Liver (tissue), 9 donors: ENCODE results near the gene CEP295NL. TPM values are rescaled to one million over a fixed set of nuclear protein-coding genes. Genes with fewer than 3 reads are reported as not detected.
"Not testable (repeated sequence)": the region's sequence is repeated elsewhere in the genome, so short reads cannot be mapped to it uniquely, and the experiment has no call there.

Experiments
- DNase-seq: peaks from one replicate; pipeline ENCODE4 v3.0.0-alpha.2; 2017; ENCODE audit warnings: low spot score
- H3K27ac ChIP-seq, 2 donors: one replicate each; pipeline ENCODE4 v1.7.0; 2013; ENCODE audit warnings: inconsistent platforms in 2 of 2, low read length in 2 of 2, control low read depth in 1 of 2, low read depth in 1 of 2, mild to moderate bottlenecking in 1 of 2
- H3K27me3 ChIP-seq, 4 donors: one replicate each; pipeline versions ENCODE4 v1.6.1 to v1.7.0; 2013; ENCODE audit warnings: low read length in 3 of 4, inconsistent platforms in 1 of 4, mild to moderate bottlenecking in 1 of 4, moderate library complexity in 1 of 4; ENCODE audit not compliant: control insufficient read depth in 4 of 4, insufficient read depth in 4 of 4
- H3K36me3 ChIP-seq, 4 donors: one replicate each; pipeline versions ENCODE4 v1.6.1 to v1.7.0; 2013; ENCODE audit warnings: low read length in 3 of 4, mild to moderate bottlenecking in 3 of 4, low read depth in 1 of 4, moderate library complexity in 1 of 4; ENCODE audit not compliant: control insufficient read depth in 4 of 4, insufficient read depth in 3 of 4
- H3K4me1 ChIP-seq, 4 donors: one replicate each; pipeline versions ENCODE4 v1.6.1 to v1.7.0; 2013; ENCODE audit warnings: low read length in 3 of 4, mild to moderate bottlenecking in 3 of 4, moderate library complexity in 1 of 4; ENCODE audit not compliant: control insufficient read depth in 4 of 4, insufficient read depth in 4 of 4
- H3K4me3 ChIP-seq, 3 donors: one replicate each; pipeline versions ENCODE4 v1.6.1 to v1.7.0; 2013; ENCODE audit warnings: low read length in 3 of 3, control low read depth in 1 of 3, low read depth in 1 of 3, mild to moderate bottlenecking in 1 of 3
- H3K9ac ChIP-seq, 2 donors: one replicate each; pipeline ENCODE4 v1.7.0; 2013; ENCODE audit warnings: low read length in 2 of 2, mild to moderate bottlenecking in 2 of 2, moderate library complexity in 2 of 2, control low read depth in 1 of 2, low read depth in 1 of 2
- H3K9me3 ChIP-seq, 4 donors: one replicate each; pipeline versions ENCODE4 v1.6.1 to v1.7.0; 2013; ENCODE audit warnings: low read length in 3 of 4; ENCODE audit not compliant: control insufficient read depth in 4 of 4
- EGR1 ChIP-seq, 2 donors: IDR thresholded peaks; 2 replicates each; pipeline ENCODE4 v1.6.1; 2016 to 2018; ENCODE audit warnings: antibody characterized with exemption in 2 of 2, low read depth in 2 of 2
- FOXA1 ChIP-seq: IDR thresholded peaks from 2 replicates; pipeline ENCODE4 v1.6.1; 2016; ENCODE audit warnings: antibody characterized with exemption
- FOXA2 ChIP-seq: IDR thresholded peaks from 2 replicates; pipeline ENCODE4 v1.6.1; 2016; ENCODE audit warnings: antibody characterized with exemption
- GABPA ChIP-seq, 2 donors: IDR thresholded peaks in 1 of 2; conservative IDR thresholded peaks in 1 of 2; 2 replicates each; pipeline ENCODE4 v1.6.1; 2016; ENCODE audit warnings: antibody characterized with exemption in 2 of 2, mild to moderate bottlenecking in 1 of 2, moderate library complexity in 1 of 2
- HNF4A ChIP-seq, 2 donors: conservative IDR thresholded peaks; 2 replicates each; pipeline ENCODE4 v1.6.1; 2016; ENCODE audit warnings: antibody characterized with exemption in 2 of 2, mild to moderate bottlenecking in 2 of 2
- HNF4G ChIP-seq: IDR thresholded peaks from 2 replicates; pipeline ENCODE4 v1.6.1; 2016; ENCODE audit warnings: antibody characterized with exemption
- JUND ChIP-seq, 2 donors: IDR thresholded peaks; 2 replicates each; pipeline ENCODE4 v1.6.1; 2016; ENCODE audit warnings: antibody characterized with exemption in 2 of 2
- NR2F2 ChIP-seq: IDR thresholded peaks from 2 replicates; pipeline ENCODE4 v1.6.1; 2016; ENCODE audit warnings: antibody characterized with exemption
- RAD21 ChIP-seq, 2 donors: IDR thresholded peaks; 2 replicates each; pipeline ENCODE4 v1.6.1; 2016; ENCODE audit warnings: antibody characterized with exemption in 2 of 2, mild to moderate bottlenecking in 2 of 2
- RXRA ChIP-seq, 2 donors: IDR thresholded peaks; 2 replicates each; pipeline ENCODE4 v1.6.1; 2017 to 2018; ENCODE audit warnings: antibody characterized with exemption in 2 of 2, mild to moderate bottlenecking in 1 of 2
- SP1 ChIP-seq: IDR thresholded peaks from 2 replicates; pipeline ENCODE4 v1.6.1; 2018; ENCODE audit warnings: antibody characterized with exemption, mild to moderate bottlenecking
- TAF1 ChIP-seq: conservative IDR thresholded peaks from 2 replicates; pipeline ENCODE4 v1.6.1; 2016; ENCODE audit warnings: antibody characterized with exemption, mild to moderate bottlenecking
- WGBS: extraction: QIAGEN DNeasy Blood & Tissue Kit; methylation state at CpG from one replicate; pipeline ENCODE4 v1.1.7; 2013; 5-methylcytosine and 5-hydroxymethylcytosine counted together
- polyA plus RNA-seq, 2 donors: library from polyadenylated mRNA; stranded (reverse) in 1 of 2; unstranded in 1 of 2; fragments of 200-250 nt in 1 of 2; fragments of >200 nt in 1 of 2; fragmentation: Nextera tagmentation in 1 of 2; extraction: Ambion mirVana in 1 of 2; gene quantifications; one replicate each; pipeline versions ENCODE4 v1.2.1 to v1.2.3, GENCODE V29; 2013 to 2015
- total RNA-seq, 2 donors: library from RNA; depleted of rRNA; stranded (reverse); fragments of >200 nt; gene quantifications; one replicate each; pipeline ENCODE4 v1.2.3, GENCODE V29; 2014
- TF ChIP-seq, protein P1 (sequence below): IDR thresholded peaks from 2 replicates; pipeline ENCODE4 v1.6.1; 2016; ENCODE audit warnings: antibody characterized with exemption
- TF ChIP-seq, protein P2 (sequence below): IDR thresholded peaks from 2 replicates; pipeline ENCODE4 v1.6.1; 2016; ENCODE audit warnings: antibody characterized with exemption
- TF ChIP-seq, protein P3 (sequence below): fragments of 150-350 bp; IDR thresholded peaks from 2 replicates; pipeline ENCODE4 v1.5.1; 2017; ENCODE audit warnings: improper control_type of control experiment, low read depth, low read length; ENCODE audit not compliant: missing input control
- TF ChIP-seq, protein P4 (sequence below): IDR thresholded peaks from 2 replicates; pipeline ENCODE4 v1.6.1; 2016; ENCODE audit warnings: antibody characterized with exemption
- TF ChIP-seq, protein P5 (sequence below): IDR thresholded peaks from 2 replicates; pipeline ENCODE4 v1.6.1; 2016; ENCODE audit warnings: antibody characterized with exemption, mild to moderate bottlenecking
- donor health status: healthy.
- donor health status: healthy.
- donor health status: healthy.
- donor health status: healthy.
- donor health status: healthy.

CEP295NL gene
- total and polyA plus RNA-seq, 4 donors: 0.28 to 1.0 TPM; not detected in 2

DNA sequence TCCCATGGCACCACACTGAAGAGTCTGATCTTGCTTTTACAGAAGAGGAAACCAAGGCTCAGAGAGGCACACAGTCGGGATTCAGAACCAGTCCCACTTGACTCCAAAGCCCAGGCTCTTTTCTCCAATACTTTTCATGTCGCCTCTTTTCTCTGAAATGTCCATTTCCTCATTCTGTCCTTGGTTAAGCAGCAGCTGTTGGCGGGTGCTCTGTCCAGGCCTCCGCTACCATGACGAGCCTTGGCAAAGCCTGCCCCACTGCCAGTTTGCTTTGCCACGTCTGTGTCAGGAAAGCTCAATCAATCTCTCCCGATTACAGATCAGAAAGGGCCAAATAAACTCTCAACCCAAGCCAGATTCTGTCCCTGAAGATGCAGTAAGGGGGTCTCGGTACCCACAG is 9.1 kb upstream of the CEP295NL start (continued):
- TF ChIP-seq RAD21 (IDR thresholded peaks at IDR 0.05): no peak
- TF ChIP-seq FOXA1: no peak
- no peak for TF ChIP-seq HNF4A (conservative IDR thresholded peaks at IDR 0.05)
- TF ChIP-seq, protein P1, sequence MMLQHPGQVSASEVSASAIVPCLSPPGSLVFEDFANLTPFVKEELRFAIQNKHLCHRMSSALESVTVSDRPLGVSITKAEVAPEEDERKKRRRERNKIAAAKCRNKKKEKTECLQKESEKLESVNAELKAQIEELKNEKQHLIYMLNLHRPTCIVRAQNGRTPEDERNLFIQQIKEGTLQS: no peak
- TF ChIP-seq GABPA (IDR thresholded peaks at IDR 0.05 in 1 of 2, conservative IDR thresholded peaks at IDR 0.05 in 1 of 2): no peak

DNA sequence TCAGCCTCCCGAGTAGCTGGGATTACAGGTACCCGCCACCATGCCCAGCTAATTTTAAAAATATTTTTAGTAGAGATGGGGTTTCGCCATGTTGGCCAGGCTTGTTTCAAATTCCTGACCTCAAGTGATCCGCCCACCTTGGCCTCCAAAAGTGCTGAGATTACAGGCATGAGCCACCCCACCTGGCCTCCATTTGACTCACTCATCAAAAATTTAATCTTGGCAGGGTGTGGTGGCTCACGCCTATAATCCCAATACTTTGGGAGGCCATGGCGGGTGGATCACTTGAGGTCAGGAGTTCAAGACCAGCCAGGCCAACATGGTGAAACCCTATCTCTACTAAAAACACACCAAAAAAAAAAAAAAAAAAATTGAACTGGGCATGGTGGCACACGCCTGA is 8.5 kb upstream of the CEP295NL start:
- H3K4me1 ChIP-seq, H3K9me3 ChIP-seq, H3K27ac ChIP-seq, H3K4me3 ChIP-seq, H3K27me3 ChIP-seq, H3K9ac ChIP-seq, DNase-seq, H3K36me3 ChIP-seq: not testable (repeated sequence)
- 85% methylated on average over 7 of the region's 7 CpGs for WGBS

DNA sequence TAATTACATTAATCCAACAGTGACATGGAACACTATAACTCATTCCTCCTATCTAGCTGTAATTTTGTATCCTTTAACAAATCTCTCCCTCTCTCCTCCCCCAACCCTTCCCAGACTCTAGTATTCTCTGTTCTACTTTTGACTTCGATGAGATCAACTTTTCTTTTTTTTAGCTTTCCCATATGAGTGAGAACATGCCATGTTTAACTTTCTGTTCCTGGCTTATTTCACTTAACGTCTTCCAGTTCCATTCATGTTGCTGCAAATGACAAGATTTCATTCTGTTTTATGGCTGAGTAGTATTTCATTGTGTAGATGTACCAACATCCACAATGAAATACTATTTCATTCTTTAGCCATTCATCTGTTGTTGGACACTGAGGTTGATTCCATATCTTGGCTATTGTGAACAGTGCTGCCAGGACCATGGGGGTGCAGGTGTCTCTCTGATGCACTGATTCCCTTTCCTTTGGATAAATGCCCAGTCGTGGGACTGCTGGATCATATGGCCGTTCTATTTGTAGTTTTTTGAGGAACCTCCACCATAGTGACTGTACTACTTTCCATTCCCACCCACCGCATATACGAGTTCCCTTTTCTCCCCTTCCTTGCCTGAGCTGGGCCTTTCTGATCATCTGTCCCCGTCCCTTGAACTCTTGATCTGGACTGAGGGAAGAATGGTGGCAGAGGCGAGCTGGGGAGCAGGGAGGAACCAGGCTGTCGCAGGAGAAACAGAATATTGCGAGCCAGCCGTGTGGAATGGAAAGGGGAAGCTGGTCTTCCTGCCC is 7.7 kb upstream of the CEP295NL start:
- Histone ChIP-seq H3K9me3 (no peaks in the 10 kb centered on the region), H3K36me3 (no peaks in the 10 kb centered on the region), H3K27me3 (no peaks in the 10 kb centered on the region), H3K4me1 (no peaks in the 10 kb centered on the region), H3K4me3 (no peak overlapping the region), H3K9ac (no peak overlapping the region), H3K27ac (peak overlapping the region in 1 of 2 donors; percentile 42)
- no peak for DNase-seq
- TF ChIP-seq JUND (IDR thresholded peaks at IDR 0.05) (no peak), EGR1 (IDR thresholded peaks at IDR 0.05; ENCODE audit: low read depth in 2 of 2) (no peak)
- 82% methylated on average over 11 of the region's 11 CpGs for WGBS

DNA sequence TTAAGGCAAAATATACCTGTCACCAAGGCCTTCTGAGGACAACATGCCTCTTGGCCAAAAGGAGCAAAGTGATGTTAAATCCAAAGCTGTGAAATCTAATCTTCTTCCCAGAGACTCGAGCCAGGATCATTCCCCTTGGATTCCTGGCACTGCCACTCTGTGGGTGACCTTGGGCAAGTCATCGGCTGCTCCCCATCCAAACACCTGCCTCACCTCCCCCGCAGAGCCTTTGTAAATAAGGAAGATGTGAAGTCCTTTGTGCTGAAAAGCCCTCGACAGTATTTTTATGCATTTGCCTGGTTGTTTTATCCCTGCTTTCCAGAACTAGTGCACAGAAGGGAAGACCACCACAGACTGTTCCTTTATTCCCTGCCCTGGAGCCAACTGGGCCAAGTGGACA is 5.4 kb upstream of the CEP295NL start:
- WGBS: 44% methylated on average over 4 of the region's 4 CpGs

More for the DNA sequence above, 5.4 kb upstream of the CEP295NL start:
- no peak overlapping the region for H3K9ac ChIP-seq
- H3K9me3 ChIP-seq: no peaks in the 10 kb centered on the region
- no peak overlapping the region for H3K27ac ChIP-seq
- H3K27me3 ChIP-seq: no peaks in the 10 kb centered on the region
- TF ChIP-seq GABPA (IDR thresholded peaks at IDR 0.05 in 1 of 2, conservative IDR thresholded peaks at IDR 0.05 in 1 of 2) (no peak), HNF4A (conservative IDR thresholded peaks at IDR 0.05) (no peak), JUND (IDR thresholded peaks at IDR 0.05) (no peak), SP1 (no peak), NR2F2 (no peak), FOXA2 (no peak), EGR1 (IDR thresholded peaks at IDR 0.05; ENCODE audit: low read depth in 2 of 2) (no peak), HNF4G (no peak), RXRA (IDR thresholded peaks at IDR 0.05) (no peak), TAF1 (no peak)
- TF ChIP-seq, protein P2, sequence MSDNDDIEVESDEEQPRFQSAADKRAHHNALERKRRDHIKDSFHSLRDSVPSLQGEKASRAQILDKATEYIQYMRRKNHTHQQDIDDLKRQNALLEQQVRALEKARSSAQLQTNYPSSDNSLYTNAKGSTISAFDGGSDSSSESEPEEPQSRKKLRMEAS: no peak
- TF ChIP-seq, protein P3, sequence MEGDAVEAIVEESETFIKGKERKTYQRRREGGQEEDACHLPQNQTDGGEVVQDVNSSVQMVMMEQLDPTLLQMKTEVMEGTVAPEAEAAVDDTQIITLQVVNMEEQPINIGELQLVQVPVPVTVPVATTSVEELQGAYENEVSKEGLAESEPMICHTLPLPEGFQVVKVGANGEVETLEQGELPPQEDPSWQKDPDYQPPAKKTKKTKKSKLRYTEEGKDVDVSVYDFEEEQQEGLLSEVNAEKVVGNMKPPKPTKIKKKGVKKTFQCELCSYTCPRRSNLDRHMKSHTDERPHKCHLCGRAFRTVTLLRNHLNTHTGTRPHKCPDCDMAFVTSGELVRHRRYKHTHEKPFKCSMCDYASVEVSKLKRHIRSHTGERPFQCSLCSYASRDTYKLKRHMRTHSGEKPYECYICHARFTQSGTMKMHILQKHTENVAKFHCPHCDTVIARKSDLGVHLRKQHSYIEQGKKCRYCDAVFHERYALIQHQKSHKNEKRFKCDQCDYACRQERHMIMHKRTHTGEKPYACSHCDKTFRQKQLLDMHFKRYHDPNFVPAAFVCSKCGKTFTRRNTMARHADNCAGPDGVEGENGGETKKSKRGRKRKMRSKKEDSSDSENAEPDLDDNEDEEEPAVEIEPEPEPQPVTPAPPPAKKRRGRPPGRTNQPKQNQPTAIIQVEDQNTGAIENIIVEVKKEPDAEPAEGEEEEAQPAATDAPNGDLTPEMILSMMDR: no peak
- TF ChIP-seq, protein P4, sequence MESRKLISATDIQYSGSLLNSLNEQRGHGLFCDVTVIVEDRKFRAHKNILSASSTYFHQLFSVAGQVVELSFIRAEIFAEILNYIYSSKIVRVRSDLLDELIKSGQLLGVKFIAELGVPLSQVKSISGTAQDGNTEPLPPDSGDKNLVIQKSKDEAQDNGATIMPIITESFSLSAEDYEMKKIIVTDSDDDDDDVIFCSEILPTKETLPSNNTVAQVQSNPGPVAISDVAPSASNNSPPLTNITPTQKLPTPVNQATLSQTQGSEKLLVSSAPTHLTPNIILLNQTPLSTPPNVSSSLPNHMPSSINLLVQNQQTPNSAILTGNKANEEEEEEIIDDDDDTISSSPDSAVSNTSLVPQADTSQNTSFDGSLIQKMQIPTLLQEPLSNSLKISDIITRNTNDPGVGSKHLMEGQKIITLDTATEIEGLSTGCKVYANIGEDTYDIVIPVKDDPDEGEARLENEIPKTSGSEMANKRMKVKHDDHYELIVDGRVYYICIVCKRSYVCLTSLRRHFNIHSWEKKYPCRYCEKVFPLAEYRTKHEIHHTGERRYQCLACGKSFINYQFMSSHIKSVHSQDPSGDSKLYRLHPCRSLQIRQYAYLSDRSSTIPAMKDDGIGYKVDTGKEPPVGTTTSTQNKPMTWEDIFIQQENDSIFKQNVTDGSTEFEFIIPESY: no peak
- TF ChIP-seq, protein P5, sequence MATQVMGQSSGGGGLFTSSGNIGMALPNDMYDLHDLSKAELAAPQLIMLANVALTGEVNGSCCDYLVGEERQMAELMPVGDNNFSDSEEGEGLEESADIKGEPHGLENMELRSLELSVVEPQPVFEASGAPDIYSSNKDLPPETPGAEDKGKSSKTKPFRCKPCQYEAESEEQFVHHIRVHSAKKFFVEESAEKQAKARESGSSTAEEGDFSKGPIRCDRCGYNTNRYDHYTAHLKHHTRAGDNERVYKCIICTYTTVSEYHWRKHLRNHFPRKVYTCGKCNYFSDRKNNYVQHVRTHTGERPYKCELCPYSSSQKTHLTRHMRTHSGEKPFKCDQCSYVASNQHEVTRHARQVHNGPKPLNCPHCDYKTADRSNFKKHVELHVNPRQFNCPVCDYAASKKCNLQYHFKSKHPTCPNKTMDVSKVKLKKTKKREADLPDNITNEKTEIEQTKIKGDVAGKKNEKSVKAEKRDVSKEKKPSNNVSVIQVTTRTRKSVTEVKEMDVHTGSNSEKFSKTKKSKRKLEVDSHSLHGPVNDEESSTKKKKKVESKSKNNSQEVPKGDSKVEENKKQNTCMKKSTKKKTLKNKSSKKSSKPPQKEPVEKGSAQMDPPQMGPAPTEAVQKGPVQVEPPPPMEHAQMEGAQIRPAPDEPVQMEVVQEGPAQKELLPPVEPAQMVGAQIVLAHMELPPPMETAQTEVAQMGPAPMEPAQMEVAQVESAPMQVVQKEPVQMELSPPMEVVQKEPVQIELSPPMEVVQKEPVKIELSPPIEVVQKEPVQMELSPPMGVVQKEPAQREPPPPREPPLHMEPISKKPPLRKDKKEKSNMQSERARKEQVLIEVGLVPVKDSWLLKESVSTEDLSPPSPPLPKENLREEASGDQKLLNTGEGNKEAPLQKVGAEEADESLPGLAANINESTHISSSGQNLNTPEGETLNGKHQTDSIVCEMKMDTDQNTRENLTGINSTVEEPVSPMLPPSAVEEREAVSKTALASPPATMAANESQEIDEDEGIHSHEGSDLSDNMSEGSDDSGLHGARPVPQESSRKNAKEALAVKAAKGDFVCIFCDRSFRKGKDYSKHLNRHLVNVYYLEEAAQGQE: no peak
- TF ChIP-seq, protein P1: no peak
- H3K4me3 ChIP-seq: no peak overlapping the region
- no peaks in the 10 kb centered on the region for H3K36me3 ChIP-seq
- no peaks in the 10 kb centered on the region for H3K4me1 ChIP-seq
- DNase-seq: no peak
